Progenitor cell of endocrine pancreas (in vitro differentiated cells): Measurements from ENCODE around the gene AK8. TPM values are rescaled to one million over a fixed set of nuclear protein-coding genes. Genes with fewer than 3 reads are reported as not detected.
"Not testable (repeated sequence)": the region's sequence is repeated elsewhere in the genome, so short reads cannot be mapped to it uniquely, and the experiment has no call there.

ENCODE experiments used
- DNase-seq: peaks from one replicate; pipeline ENCODE4 v3.0.0; 2021; ENCODE audit warnings: low spot score; ENCODE audit not compliant: unreplicated experiment
- H3K27ac Mint-ChIP-seq: 2 replicates; pipeline ENCODE4 v1.8.0; 2021; ENCODE audit warnings: mild to moderate bottlenecking, moderate library complexity, mixed read lengths
- H3K27me3 Mint-ChIP-seq: 2 replicates; pipeline ENCODE4 v1.8.0; 2021; ENCODE audit warnings: mixed read lengths
- H3K36me3 Mint-ChIP-seq: 2 replicates; pipeline ENCODE4 v1.8.0; 2022; ENCODE audit warnings: mixed read lengths; ENCODE audit not compliant: insufficient read depth
- H3K4me1 Mint-ChIP-seq: 2 replicates; pipeline ENCODE4 v1.8.0; 2021; ENCODE audit warnings: low read depth, mixed read lengths
- H3K4me3 Mint-ChIP-seq: 2 replicates; pipeline ENCODE4 v1.8.0; 2021; ENCODE audit warnings: low read depth, mild to moderate bottlenecking, moderate library complexity, mixed read lengths
- H3K9me3 Mint-ChIP-seq: 2 replicates; pipeline ENCODE4 v1.8.0; 2021; ENCODE audit warnings: low read depth, mixed read lengths
- CTCF ChIP-seq: fragments of 200-600 bp; sonication (generic); IDR thresholded peaks from one replicate; pipeline ENCODE4 v1.5.0; 2021; ENCODE audit warnings: antibody characterized with exemption, mild to moderate bottlenecking; ENCODE audit not compliant: unreplicated experiment
- total RNA-seq: library from RNA; stranded (reverse); gene quantifications from 2 replicates; pipeline ENCODE4 v1.2.1, GENCODE V29; 2021

The AK8 gene
- total RNA-seq, 1 donor from 2014 or later = 1.9 TPM

GRCh38 chr9:132774886-132775285 is 103.2 kb downstream of the AK8 start:
- peaks cover 4% of the 10 kb centered on the region for H3K9me3 Mint-ChIP-seq
- no peak for TF ChIP-seq CTCF
- H3K27me3 Mint-ChIP-seq = peaks cover 2% of the 10 kb centered on the region
- peaks cover under 1% of the 10 kb centered on the region for H3K4me1 Mint-ChIP-seq
- no peaks in the 10 kb centered on the region for H3K36me3 Mint-ChIP-seq
- no peak overlapping the region for H3K4me3 Mint-ChIP-seq
- DNase-seq = no peak
- no peak overlapping the region for H3K27ac Mint-ChIP-seq

DNA sequence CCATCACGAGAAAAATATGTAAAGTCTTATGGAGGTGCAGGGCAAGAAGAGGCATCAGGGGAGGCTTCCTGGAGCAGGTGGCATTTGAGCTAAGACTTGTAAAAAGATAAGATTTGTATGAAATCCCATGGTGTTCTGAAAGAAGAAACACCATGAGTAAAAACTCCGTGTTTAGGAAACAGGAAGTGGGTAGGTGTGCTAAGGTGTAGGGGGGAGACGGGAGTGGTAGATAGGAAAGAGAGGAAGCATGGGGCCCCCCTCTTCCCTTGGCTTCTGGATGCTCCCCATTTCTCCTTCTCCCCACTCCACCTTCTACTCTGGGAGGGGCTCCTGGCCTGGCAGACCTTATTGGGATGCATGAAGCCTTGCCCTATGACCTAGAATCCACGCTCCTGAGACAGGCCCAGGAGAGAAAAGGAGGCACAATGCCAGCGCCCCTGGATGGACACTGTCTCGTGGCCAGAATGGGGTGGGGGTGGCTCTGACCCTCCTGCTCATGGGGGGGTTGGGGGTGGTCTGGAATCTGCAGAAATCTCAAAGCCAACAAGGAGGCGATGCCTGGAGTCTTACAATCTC is 104.2 kb downstream of the AK8 start:
- Mint-ChIP-seq H3K27ac (no peak overlapping the region), H3K9me3 (peaks cover 4% of the 10 kb centered on the region), H3K36me3 (no peaks in the 10 kb centered on the region), H3K27me3 (no peaks in the 10 kb centered on the region), H3K4me3 (no peak overlapping the region), H3K4me1 (peaks cover 6% of the 10 kb centered on the region)
- TF ChIP-seq CTCF = no peak
- DNase-seq = no peak

DNA sequence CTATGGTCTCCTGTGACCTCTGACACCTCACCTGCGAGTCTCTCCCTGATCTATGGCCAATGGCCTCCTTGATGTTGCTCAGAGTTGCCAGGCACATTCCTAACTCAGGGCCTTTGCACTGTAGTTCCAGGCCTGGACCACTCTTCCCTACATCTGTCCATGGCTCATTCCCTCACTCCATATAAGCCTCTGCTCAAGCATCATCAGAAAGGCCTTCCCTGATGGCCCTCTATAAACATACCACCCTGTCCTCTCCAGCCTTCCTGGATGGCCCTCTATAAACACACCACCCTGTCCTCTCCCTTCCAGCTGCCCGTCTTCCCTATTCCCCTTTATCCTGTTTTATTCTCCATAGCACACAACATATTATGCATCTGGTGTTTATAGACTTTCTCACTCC is 105.0 kb downstream of the AK8 start:
- DNase-seq = no peak
- TF ChIP-seq CTCF = no peak
- H3K36me3 Mint-ChIP-seq = no peaks in the 10 kb centered on the region
- H3K9me3 Mint-ChIP-seq = peaks cover 4% of the 10 kb centered on the region
- no peaks in the 10 kb centered on the region for H3K27me3 Mint-ChIP-seq
- H3K4me1 Mint-ChIP-seq = peaks cover 6% of the 10 kb centered on the region
- no peak overlapping the region for H3K27ac Mint-ChIP-seq
- H3K4me3 Mint-ChIP-seq = no peak overlapping the region

DNA sequence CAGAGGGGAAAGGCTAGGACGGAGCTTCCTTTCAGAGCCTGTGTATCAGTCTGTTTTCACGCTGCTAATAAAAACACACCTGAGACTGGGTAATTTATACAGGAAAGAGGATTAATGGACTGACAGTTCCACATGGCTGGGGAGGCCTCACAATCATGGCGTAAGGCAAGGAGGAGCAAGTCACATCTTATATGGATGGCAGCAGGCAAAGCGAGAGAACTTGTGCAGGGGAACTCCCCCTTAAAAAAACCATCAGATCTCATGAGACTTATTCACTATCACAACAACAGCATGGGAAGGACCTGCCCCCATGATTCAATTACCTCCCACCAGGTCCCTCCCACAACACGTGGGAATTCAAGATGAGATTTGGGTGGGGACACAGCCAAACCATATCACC is 106.3 kb downstream of the AK8 start:
- not testable (repeated sequence) for H3K36me3 Mint-ChIP-seq, H3K27ac Mint-ChIP-seq, DNase-seq, H3K4me3 Mint-ChIP-seq, H3K4me1 Mint-ChIP-seq, H3K27me3 Mint-ChIP-seq, H3K9me3 Mint-ChIP-seq

GRCh38 chr9:132770770-132771310 is 107.2 kb downstream of the AK8 start:
- Mint-ChIP-seq H3K9me3 (peaks cover 8% of the 10 kb centered on the region), H3K36me3 (no peaks in the 10 kb centered on the region), H3K27me3 (peaks cover 10% of the 10 kb centered on the region), H3K4me3 (peak overlapping the region; percentile 93), H3K4me1 (peaks cover 6% of the 10 kb centered on the region), H3K27ac (no peak overlapping the region)
- DNase-seq = no peak
- no peak for TF ChIP-seq CTCF
